Measurements from ENCODE around the gene PDE4B. TPM values are rescaled to one million over a fixed set of nuclear protein-coding genes. Genes with fewer than 3 reads are reported as not detected.

PDE4B gene
- polyA plus RNA-seq, 3 donors, result 6.2 to 12.0 (median 7.8) TPM

DNA sequence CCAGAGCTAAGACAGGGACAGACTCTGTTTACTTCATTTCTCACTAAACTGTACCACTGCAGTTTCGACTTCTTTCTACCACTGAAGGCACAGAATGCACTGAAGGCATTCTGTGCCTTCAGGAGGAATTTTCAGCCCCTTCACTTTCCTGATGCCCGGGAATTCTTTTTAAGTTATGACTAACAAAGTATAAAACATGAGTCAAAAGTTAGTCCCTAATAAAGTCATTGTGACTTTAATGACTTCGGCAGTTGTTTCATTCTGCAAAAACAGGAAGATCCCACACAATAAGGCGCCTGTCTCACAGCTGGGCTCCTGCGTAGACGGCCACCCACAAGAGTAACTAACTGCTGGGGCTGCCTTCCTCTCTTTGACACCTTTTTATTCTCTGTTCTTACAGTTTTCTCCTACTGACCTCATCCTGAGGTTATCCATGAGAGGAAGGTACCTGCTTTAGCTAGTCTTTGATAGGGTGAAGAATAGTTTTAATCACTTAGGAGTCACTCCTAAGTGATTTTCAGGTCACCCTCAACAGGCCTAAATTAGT, 557.4 kb downstream of the PDE4B start:
- DNase-seq (ENCODE audit: extremely low read depth in 1 of 11, low read depth in 9 of 11, low spot score in 4 of 11), result no peak

DNA sequence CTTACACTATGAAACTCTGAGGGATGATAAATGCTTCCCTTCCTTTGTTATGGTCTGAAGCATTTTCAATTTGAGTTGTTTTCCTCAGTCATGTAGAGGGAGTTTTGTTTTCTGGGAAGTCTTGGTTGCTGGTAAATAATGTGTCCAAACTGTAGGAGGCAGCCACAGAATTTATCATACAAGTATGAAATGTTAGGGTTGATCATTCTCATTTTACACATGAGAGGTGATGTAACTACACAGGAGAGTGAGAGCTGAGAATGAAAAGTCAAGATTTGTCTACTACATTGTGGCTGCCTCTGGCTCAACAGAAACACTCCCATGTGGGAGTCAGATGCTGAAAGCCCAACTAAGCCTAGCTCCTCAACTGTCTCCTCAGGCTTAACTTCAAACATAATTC, 558.8 kb downstream of the PDE4B start:
- DNase-seq (ENCODE audit: extremely low read depth in 1 of 11, low read depth in 9 of 11, low spot score in 4 of 11), result no peak

DNA sequence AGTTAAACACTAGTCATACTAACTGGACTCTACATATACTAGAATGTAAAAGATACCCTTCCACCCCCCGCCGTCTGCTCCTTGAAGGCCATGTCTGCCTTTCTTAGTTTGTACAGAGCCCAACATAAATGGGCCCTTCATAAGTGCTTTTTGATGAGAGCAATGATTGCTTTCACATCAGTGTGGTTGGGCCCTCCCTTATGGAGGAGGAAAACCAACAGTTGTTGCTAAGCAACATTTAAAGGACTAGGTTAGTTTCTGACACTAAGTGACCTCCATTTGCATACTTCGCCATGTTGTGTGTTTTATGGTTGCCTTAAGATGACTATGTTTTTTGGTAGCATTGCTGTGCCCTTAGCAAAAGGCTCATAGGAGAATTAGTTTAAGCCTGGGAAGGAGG, 559.2 kb downstream of the PDE4B start:
- DNase-seq (ENCODE audit: extremely low read depth in 1 of 11, low read depth in 9 of 11, low spot score in 4 of 11), result no peak

DNA sequence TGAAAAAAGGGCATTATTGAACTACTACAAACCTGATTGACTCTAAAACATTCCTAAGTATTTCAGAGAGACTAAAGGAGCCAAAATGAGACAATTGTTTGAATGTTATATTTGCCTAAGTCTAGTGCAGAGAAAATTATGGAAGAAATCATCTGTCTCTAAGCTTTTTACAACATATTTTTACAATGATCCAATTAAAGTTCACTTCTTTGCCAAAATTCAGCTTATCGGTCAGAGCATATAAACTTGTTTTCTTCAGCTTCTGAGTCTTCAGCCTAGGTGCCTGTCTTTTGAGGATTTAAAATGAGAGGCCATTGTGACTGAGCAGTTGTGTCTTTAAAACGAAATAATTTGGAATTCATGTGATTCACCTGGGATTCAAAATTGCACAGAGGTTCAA, 560.1 kb downstream of the PDE4B start:
- no peak for DNase-seq (ENCODE audit: extremely low read depth in 1 of 11, low read depth in 9 of 11, low spot score in 4 of 11)

DNA sequence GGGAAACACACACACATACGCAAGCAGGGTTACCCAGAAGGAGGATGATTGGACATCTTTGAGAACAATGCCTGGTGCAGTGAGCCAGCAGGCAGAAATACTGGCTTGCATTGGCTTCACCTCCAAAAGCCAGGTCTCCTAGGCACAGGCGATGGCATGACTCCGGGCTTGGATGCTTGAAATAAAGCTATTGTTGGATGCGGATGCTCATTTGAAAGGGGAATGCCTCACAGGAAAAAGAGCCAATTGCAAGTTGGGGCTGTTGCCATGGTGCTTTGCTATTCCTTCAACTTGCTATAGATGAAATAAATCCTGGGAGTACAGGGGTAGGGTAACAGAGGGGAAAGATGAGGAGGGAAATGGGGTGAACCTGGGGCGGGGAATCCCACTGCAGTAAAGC, 560.6 kb downstream of the PDE4B start:
- DNase-seq (ENCODE audit: extremely low read depth in 1 of 11, low read depth in 9 of 11, low spot score in 4 of 11), result no peak

DNA sequence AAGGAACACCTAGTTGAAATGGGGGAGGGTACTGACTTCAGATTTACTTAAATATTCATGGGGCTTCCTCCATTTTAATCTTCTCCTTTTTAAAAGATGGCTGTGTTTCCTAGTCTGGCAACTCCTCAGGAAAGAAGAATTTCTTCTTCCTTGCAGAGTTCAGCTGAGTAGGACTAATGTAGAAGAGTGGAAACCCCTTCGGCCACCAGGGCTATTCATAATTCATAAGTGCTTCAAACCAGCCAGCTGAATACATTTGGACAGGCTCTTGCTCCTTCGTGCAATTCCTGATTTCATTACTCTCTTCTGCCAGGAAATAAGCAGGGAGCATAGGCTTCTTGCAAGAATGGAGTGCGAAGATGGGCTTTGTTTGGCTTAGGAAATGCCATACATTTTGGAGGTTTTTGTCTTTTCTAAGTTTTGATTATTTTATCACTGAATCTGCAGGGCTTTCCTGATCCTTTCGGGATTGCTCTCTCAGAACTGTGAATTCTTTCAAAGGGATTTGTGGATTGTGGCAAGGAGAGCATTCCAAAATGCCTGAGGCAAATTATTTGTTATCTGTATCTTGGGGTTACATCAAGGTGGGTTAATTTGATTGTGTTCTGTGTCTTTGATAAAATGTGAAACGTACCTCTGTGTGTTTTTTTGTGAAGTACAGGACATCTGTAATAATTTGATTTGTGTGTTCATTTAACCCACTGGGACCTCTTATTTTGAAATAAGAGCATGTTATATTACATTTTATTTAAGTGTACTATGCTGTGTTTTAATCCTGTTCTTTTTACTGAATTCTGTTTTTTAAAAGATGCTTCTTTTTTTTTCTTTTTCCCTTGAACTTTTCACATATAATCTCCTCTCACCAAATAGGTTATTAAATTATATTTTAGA, 561.9 kb downstream of the PDE4B start:
- peak in 1 of 11 donors; percentile 37 for DNase-seq (ENCODE audit: extremely low read depth in 1 of 11, low read depth in 9 of 11, low spot score in 4 of 11)

DNA sequence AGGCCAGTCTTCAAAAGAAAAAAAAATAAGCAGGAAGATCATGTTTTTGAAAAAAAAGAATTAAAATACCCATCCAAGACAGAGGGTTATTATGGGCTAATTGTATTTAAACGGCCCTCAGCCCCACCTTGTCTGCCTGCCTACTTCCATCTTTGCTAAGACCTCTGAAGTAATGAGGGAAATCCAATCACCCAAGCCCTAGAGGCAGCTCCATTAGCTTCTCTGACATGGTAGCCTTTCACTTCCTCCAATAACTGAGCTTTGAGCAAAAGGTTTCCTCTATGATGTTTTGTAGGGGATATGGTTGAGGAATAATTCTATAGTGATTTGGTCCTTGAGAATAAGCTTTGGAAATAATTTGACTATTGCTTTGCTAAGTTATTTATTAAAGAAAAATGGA, 563.1 kb downstream of the PDE4B start:
- no peak for DNase-seq (ENCODE audit: extremely low read depth in 1 of 11, low read depth in 9 of 11, low spot score in 4 of 11)

DNA sequence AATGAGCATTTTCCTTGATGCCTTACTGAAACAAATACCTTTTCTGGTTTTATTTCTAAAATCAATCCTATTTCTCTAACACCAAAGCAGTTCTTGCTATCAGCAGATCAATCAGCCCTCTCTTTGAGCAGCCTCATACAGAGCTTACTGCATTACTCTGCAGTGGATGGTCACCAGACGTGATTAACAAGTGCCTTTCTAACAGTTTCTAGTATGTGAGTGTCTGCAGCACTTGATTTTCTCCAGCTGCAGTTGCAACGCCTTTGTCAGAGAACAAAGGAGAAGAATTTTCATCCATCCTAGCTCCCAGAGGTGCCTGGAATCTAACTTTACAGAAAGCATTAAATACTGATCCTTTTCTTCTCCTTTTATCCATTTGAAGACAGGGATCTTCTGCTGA, 563.9 kb downstream of the PDE4B start:
- no peak for DNase-seq (ENCODE audit: extremely low read depth in 1 of 11, low read depth in 9 of 11, low spot score in 4 of 11)

DNA sequence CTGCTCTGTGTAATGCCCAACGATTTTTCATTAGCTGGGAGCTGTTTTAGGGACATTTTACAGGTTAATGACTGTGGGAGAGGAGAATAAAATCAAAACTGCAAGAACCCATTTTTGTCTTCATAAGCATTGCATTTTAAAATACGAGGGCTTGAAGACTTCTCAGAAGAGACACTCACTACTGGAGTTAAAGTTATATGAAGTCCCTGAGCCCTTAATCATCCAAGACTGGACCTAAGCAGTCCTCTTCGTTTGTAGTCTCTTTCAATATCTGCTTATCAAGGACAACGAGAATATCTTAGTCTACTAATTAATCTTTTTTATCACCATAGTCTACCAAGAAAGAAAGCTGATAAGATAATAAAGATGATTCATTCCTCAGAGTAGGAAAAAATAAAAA, 564.3 kb downstream of the PDE4B start:
- no peak for DNase-seq (ENCODE audit: extremely low read depth in 1 of 11, low read depth in 9 of 11, low spot score in 4 of 11)

DNA sequence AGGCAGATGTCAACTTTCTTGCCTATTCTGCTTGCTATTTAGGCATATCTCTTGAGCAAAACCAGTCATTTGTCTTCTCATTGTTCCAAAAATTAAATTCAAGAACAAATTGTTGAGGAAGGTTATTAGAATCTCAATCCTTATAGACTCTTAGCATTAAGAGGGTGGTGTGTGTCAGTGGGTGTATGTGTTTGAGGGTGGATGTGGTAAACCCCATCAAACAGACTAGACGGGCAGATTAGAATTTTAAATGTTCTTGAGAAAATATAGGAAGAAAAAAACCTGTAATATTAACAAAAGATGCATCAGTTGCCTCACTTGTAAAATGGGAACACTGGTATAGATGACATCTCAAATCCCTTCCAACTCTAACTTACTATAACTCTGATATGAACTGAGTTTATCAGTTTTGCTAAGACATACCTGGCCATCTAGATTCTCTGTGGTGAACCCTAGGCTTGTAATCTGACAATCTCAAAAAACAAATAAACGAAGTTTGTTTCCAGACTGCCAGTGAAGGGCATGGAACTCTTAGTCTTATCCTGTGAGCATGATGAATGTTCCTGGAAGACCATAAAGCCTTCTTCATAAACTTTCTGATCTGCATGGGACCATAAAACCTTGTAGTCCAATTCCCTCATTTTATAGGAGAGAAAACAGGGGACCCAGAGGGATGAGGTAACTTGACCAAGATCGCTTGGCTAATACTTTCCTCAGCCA, 564.9 kb downstream of the PDE4B start:
- DNase-seq (ENCODE audit: extremely low read depth in 1 of 11, low read depth in 9 of 11, low spot score in 4 of 11), result no peak

DNA sequence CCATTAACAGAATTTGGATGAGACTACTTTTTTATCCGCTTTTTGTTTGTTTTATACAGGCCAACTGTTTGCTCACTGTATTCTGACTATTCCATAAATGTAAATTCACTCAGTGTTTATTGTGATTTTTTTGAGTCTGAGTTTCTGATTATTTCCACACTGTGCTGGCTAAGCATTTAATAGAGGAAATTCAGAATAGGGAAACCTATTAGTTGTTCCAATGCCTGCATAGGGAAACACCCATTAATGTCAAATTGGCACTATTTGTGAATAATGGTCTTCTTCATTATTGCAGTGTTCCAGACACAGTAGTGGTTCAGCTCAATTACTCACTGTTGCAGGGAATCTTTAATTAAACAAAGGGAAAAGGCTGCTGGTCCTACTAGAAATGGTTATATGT, 566.6 kb downstream of the PDE4B start:
- DNase-seq (ENCODE audit: extremely low read depth in 1 of 11, low read depth in 9 of 11, low spot score in 4 of 11), result no peak

DNA sequence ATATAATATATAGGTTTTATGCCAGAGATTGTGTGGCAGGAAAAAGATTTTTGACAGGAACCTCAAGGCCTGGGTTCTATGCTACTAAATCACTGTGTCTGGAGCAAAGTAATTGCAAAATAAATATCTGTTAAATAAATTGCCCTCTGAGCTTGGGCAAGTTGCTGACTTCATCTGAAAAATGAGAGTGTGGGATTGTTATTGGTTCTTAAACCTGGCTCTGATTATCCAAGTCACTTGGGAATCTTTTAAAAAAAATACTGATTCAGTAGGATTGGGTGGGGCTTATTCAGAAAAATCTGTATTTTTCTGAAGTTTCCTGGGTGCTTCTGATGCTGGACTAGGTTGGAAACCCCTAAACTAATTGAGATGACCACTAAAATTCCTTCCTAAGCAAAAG, 567.1 kb downstream of the PDE4B start:
- no peak for DNase-seq (ENCODE audit: extremely low read depth in 1 of 11, low read depth in 9 of 11, low spot score in 4 of 11)

DNA sequence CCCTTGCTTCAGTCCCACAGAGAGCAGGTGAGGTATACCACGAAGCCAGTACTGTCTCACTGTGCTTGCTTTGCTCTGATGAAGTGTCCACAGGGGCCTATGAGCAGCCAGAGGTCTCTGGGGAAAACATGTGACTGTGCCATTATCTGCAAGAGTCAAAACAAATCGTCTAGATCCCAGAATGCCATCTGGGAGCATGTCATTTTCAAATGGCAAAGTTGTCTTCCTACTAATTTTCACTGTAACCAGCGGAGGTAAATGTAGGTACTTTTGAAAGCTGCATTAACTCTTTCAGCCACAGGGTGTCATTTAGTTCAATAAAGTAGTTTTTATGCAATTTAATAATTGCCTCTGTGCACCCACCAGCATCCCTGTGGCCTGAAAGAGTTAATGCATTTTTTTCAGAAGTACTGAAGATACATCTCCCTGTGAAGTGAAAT, 567.6 kb downstream of the PDE4B start:
- no peak for DNase-seq (ENCODE audit: extremely low read depth in 1 of 11, low read depth in 9 of 11, low spot score in 4 of 11)

DNA sequence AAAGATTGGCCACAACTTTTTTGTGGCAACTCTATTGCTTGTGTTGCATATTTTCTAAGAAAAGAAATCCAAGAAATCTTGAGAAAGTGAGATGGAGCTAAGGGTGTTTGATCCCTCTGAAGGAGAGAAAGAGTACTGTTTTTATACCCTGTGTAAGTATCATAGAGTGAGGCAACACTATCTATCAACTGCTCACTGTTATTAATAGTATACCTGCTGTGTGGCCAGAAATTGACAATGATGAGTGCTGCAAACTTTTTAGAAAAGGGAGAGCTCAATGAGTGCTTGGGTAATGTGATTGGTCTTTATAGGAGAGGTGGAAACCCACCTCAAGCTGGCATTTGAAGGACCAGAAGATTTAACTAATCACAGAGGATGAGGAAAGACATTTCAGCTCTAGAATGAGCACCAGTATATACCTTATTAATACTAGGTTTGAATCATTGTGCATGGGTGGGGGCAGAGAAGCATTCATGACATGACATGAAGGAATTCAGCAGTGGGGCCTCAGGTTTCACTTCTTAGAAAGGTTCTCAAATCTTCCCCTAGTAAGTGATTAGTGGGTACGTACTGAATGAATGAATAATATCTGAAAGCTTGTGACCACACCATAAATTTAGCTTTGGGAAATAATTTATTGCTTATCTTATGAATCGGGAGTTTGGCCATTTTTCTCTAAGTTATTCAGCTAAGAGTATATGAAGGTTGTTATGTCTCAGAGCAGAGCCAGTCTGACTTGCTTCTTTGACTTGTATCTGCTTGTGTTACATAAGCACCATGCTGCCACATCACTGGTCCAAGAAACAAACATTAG, 572.1 kb downstream of the PDE4B start:
- DNase-seq (ENCODE audit: extremely low read depth in 1 of 11, low read depth in 9 of 11, low spot score in 4 of 11), result no peak

DNA sequence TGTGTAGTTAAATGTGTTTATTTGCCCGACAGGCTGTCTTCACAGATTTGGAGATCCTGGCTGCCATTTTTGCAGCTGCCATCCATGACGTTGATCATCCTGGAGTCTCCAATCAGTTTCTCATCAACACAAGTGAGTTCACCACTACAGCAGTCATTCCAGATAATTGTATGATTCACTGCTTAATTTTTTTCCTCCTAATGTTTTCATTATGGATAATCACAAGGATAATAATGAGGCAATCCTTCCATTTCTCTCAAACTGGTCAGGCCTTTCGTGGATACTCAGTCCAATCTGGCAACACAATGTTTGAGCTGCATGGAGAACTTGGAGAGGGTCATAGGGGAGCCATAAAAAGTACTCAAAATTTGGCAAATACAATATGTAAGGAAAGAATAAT, 572.9 kb downstream of the PDE4B start:
- DNase-seq (ENCODE audit: extremely low read depth in 1 of 11, low read depth in 9 of 11, low spot score in 4 of 11), result no peak

DNA sequence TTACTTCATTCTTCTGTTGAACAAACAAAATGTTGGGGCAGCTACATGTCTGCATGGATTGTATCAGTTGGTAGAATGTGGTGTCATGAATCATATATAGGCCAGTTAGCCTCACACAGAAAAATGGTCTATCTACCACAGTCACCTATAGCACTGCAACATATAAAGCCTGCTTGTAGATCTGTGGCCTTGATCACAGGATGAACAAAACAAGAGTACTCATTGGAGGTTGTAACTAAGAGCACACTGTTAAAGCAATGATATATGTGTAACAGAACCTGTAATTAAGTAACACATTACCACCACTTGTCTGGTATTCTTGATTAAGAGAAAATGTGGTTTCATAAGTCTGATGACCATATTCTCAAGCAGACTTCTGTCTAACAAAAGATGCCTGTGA, 573.9 kb downstream of the PDE4B start:
- DNase-seq (ENCODE audit: extremely low read depth in 1 of 11, low read depth in 9 of 11, low spot score in 4 of 11), result no peak

DNA sequence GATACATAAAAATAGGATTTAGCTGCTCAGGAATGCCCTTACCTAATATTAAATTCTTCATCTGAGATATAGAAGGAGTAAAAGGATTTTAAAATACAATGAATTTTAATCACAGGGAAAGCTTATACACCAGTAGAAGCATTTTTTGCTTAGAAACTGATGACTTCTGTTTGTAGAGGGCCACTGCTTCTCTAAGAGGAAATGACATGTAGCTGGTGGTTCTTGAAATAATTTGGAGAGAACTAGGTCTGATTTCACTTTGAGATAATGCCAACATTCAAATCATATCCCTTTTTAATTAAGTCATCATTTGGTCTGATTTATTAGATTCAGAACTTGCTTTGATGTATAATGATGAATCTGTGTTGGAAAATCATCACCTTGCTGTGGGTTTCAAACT, 574.7 kb downstream of the PDE4B start:
- DNase-seq (ENCODE audit: extremely low read depth in 1 of 11, low read depth in 9 of 11, low spot score in 4 of 11), result no peak

DNA sequence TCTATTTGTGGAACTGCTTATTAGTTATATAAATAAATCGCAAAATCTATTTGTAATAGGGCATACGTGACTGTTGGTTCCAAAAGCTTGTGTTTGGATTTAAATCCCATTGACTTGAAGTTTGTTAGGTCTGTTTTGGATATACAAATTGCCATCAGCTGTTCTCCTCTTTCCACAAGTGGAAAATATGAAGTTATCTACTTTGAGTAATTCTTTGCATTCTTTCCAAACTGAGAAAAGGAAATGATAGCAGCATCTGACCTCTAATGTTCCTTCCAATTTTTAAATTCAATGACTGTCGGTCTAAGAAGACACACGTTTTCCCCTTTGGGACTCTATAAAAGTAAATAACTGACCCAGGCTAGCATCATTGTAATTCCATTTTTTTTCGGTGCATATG, 575.6 kb downstream of the PDE4B start:
- DNase-seq (ENCODE audit: extremely low read depth in 1 of 11, low read depth in 9 of 11, low spot score in 4 of 11), result no peak

DNA sequence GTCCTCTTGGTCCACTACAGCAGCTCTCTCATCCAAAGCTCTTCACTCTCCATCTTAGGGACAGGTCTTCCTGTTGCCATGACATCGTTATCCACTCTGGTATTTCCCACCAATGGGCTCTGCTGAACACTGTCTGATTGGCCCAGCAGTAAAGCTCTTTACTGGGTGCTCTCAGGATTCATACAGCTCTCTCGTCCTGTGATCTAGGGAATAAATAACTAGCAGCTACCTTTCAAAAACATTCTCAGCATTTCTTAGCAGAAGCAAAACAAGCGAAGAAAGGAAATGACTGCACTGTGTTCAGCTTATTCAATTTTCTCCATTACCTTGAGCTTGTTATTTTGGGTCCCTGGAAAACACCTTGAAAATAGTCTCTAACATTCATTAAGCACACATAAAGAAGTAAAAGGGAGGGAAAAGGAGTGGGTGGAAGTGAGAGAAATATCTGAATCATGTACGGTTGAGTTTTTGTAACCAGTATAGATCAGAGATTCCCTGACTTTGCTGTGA, 577.8 kb downstream of the PDE4B start:
- peak in 1 of 11 donors; percentile 14 for DNase-seq (ENCODE audit: extremely low read depth in 1 of 11, low read depth in 9 of 11, low spot score in 4 of 11)
